HepG2 (cell line): ENCODE measurements around the gene CLPX.
"Not testable (repeated sequence)": the region's sequence is repeated elsewhere in the genome, so short reads cannot be mapped to it uniquely, and the experiment has no call there.

Experiments
- MED1 ChIP-seq: sonication (generic); formaldehyde crosslinking; IDR thresholded peaks from 2 replicates; pipeline ENCODE4 v1.4.0; 2020; ENCODE audit warnings: missing genetic modification reagents
- POLR2A ChIP-seq, 2 experiments: IDR thresholded peaks; 2 replicates each; pipeline ENCODE4 v1.6.1; 2011; ENCODE audit warnings: low read depth in 2 of 2, low read length in 2 of 2, mild to moderate bottlenecking in 1 of 2, moderate library complexity in 1 of 2; ENCODE audit not compliant: insufficient read depth in 1 of 2
- RFX5 ChIP-seq: IDR thresholded peaks from 2 replicates; pipeline ENCODE4 v1.6.1; 2011; ENCODE audit warnings: low read depth, low read length, improper control_type of control experiment
- SIX1 ChIP-seq: sonication (generic); formaldehyde crosslinking; IDR thresholded peaks from 2 replicates; pipeline ENCODE4 v1.4.0; 2020; ENCODE audit warnings: missing genetic modification reagents, borderline replicate concordance
- SP2 ChIP-seq: sonication (generic); formaldehyde crosslinking; IDR thresholded peaks from 2 replicates; pipeline ENCODE4 v1.5.1; 2020; ENCODE audit warnings: mild to moderate bottlenecking, missing genetic modification reagents
- YY1 ChIP-seq: IDR thresholded peaks from 2 replicates; pipeline ENCODE4 v1.6.1; 2011; ENCODE audit warnings: low read length, low read depth, moderate library complexity, mild to moderate bottlenecking; ENCODE audit not compliant: insufficient read depth, insufficient replicate concordance
- ZBTB21 ChIP-seq: sonication (generic); formaldehyde crosslinking; IDR thresholded peaks from 2 replicates; pipeline ENCODE4 v1.4.0; 2020; ENCODE audit warnings: missing genetic modification reagents
- ZFY ChIP-seq: sonication (generic); formaldehyde crosslinking; IDR thresholded peaks from 2 replicates; pipeline ENCODE4 v1.4.0; 2020; ENCODE audit warnings: missing genetic modification reagents
- ZNF138 ChIP-seq: sonication (generic); formaldehyde crosslinking; IDR thresholded peaks from 2 replicates; pipeline ENCODE4 v1.5.0; 2020; ENCODE audit warnings: mild to moderate bottlenecking, low read depth, missing genetic modification reagents
- TF ChIP-seq, protein P1 (sequence below): sonication (generic); formaldehyde crosslinking; IDR thresholded peaks from 2 replicates; pipeline ENCODE4 v1.5.0; 2020; ENCODE audit warnings: mild to moderate bottlenecking, missing genetic modification reagents, moderate library complexity
- TF ChIP-seq, protein P2 (sequence below): sonication (generic); formaldehyde crosslinking; IDR thresholded peaks from 2 replicates; pipeline ENCODE4 v1.4.0; 2020; ENCODE audit warnings: mild to moderate bottlenecking, missing genetic modification reagents
- TF ChIP-seq, protein P3 (sequence below): IDR thresholded peaks from 2 replicates; pipeline ENCODE4 v1.6.1; 2016; ENCODE audit warnings: low read depth, missing genetic modification reagents, missing compliant biosample characterization
- TF ChIP-seq, protein P4 (sequence below): sonication (generic); formaldehyde crosslinking; IDR thresholded peaks from 2 replicates; pipeline ENCODE4 v1.4.0; 2020; ENCODE audit warnings: missing genetic modification reagents

DNA sequence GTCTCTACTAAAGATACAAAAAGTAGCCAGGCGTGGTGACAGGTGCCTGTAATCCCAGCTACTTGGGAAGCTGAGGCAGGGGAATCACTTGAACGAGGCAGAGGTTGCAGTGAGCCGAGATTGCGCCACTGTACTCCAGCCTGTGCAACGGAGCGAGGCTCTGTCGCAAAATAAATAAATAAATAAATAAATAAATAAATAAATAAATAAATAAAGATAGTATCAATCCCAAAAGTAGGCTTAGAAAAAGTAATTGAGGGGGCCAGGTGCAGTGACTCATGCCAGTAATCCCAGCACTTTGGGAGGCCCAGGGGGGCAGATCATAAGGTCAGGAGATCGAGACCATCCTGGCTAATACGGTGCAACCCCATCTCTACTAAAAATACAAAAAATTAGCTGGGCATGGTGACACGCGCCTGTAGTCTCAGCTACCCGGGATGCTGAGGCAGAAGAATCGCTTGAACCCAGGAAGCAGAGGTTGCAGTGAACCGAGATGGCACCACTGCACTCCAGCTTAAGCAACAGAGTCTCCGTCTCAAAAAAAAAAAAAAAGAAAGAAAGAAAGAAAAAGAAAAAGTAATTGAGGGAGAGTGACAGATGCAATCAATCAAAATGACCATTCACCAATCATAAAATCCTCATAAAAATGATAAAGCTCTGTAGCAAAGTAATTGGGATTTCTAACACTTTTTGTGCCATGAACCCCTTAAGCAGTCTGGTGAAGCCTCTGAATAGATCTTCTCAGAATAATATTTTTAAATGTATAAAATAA is 3.4 kb downstream of the CLPX start:
- TF ChIP-seq, protein P1, sequence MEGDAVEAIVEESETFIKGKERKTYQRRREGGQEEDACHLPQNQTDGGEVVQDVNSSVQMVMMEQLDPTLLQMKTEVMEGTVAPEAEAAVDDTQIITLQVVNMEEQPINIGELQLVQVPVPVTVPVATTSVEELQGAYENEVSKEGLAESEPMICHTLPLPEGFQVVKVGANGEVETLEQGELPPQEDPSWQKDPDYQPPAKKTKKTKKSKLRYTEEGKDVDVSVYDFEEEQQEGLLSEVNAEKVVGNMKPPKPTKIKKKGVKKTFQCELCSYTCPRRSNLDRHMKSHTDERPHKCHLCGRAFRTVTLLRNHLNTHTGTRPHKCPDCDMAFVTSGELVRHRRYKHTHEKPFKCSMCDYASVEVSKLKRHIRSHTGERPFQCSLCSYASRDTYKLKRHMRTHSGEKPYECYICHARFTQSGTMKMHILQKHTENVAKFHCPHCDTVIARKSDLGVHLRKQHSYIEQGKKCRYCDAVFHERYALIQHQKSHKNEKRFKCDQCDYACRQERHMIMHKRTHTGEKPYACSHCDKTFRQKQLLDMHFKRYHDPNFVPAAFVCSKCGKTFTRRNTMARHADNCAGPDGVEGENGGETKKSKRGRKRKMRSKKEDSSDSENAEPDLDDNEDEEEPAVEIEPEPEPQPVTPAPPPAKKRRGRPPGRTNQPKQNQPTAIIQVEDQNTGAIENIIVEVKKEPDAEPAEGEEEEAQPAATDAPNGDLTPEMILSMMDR (CRISPR knock-in tag): not testable (repeated sequence)
- TF ChIP-seq ZBTB21 (CRISPR knock-in tag); MED1 (CRISPR knock-in tag); SP2 (CRISPR knock-in tag); RFX5; SIX1 (CRISPR knock-in tag); ZFY; ZNF138 (CRISPR knock-in tag); YY1; POLR2A (IDR thresholded peaks at IDR 0.05; ENCODE audit: insufficient read depth in 1 of 2, low read depth in 2 of 2, low read length in 2 of 2): not testable (repeated sequence)
- TF ChIP-seq, protein P2, sequence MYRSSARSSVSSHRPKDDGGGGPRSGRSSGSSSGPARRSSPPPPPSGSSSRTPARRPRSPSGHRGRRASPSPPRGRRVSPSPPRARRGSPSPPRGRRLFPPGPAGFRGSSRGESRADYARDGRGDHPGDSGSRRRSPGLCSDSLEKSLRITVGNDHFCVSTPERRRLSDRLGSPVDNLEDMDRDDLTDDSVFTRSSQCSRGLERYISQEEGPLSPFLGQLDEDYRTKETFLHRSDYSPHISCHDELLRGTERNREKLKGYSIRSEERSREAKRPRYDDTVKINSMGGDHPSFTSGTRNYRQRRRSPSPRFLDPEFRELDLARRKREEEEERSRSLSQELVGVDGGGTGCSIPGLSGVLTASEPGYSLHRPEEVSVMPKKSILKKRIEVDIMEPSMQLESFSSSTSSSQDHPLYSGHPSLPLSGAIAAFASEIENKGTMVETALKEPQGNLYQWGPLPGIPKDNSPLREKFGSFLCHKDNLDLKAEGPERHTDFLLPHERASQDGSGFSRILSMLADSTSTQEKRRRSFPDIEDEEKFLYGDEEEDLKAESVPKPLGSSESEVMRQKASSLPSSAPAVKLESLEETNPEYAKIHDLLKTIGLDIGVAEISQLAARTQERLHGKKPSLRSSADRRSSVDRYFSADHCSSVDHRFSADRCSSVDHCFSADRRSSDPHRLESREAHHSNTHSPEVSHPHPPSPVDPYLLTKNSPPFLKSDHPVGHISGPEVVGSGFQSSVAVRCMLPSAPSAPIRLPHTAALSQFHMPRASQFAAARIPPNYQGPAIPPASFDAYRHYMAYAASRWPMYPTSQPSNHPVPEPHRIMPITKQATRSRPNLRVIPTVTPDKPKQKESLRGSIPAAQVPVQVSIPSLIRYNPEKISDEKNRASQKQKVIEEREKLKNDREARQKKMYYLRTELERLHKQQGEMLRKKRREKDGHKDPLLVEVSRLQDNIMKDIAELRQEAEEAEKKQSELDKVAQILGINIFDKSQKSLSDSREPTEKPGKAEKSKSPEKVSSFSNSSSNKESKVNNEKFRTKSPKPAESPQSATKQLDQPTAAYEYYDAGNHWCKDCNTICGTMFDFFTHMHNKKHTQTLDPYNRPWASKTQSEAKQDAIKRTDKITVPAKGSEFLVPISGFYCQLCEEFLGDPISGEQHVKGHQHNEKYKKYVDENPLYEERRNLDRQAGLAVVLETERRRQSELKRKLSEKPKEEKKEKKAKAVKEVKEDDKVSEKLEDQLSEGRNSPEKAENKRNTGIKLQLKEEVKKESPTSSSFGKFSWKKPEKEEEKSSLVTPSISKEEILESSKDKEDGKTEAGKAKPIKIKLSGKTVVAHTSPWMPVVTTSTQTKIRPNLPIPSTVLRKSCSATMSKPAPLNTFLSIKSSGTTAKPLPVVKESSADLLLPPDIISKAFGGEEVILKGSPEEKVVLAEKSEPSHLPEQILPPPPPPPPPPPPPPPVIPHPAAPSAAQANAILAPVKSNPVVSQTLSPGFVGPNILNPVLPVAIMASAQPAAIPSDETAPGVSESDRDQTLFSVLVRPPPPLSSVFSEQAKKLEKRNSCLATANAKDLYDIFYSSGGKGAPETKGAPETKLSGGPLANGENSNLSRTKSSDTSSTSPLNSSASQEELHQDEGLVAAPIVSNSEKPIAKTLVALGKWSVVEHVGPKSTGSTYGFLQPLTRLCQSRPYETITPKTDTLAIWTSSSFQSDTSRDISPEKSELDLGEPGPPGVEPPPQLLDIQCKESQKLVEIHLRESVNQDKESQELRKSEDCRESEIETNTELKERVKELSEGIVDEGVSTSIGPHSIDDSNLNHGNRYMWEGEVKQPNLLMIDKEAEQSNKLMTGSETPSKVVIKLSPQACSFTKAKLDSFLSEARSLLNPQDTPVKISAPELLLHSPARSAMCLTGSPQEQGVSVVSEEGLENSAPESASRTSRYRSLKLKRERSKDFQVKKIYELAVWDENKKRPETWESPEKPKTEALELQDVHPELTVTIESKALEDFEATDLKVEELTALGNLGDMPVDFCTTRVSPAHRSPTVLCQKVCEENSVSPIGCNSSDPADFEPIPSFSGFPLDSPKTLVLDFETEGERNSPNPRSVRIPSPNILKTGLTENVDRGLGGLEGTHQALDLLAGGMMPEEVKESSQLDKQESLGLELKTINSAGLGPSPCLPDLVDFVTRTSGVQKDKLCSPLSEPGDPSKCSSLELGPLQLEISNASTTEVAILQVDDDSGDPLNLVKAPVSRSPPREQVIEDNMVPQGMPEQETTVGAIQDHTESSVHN (CRISPR knock-in tag): not testable (repeated sequence)
- TF ChIP-seq, protein P3, sequence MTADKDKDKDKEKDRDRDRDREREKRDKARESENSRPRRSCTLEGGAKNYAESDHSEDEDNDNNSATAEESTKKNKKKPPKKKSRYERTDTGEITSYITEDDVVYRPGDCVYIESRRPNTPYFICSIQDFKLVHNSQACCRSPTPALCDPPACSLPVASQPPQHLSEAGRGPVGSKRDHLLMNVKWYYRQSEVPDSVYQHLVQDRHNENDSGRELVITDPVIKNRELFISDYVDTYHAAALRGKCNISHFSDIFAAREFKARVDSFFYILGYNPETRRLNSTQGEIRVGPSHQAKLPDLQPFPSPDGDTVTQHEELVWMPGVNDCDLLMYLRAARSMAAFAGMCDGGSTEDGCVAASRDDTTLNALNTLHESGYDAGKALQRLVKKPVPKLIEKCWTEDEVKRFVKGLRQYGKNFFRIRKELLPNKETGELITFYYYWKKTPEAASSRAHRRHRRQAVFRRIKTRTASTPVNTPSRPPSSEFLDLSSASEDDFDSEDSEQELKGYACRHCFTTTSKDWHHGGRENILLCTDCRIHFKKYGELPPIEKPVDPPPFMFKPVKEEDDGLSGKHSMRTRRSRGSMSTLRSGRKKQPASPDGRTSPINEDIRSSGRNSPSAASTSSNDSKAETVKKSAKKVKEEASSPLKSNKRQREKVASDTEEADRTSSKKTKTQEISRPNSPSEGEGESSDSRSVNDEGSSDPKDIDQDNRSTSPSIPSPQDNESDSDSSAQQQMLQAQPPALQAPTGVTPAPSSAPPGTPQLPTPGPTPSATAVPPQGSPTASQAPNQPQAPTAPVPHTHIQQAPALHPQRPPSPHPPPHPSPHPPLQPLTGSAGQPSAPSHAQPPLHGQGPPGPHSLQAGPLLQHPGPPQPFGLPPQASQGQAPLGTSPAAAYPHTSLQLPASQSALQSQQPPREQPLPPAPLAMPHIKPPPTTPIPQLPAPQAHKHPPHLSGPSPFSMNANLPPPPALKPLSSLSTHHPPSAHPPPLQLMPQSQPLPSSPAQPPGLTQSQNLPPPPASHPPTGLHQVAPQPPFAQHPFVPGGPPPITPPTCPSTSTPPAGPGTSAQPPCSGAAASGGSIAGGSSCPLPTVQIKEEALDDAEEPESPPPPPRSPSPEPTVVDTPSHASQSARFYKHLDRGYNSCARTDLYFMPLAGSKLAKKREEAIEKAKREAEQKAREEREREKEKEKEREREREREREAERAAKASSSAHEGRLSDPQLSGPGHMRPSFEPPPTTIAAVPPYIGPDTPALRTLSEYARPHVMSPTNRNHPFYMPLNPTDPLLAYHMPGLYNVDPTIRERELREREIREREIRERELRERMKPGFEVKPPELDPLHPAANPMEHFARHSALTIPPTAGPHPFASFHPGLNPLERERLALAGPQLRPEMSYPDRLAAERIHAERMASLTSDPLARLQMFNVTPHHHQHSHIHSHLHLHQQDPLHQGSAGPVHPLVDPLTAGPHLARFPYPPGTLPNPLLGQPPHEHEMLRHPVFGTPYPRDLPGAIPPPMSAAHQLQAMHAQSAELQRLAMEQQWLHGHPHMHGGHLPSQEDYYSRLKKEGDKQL (CRISPR knock-in tag): not testable (repeated sequence)
- TF ChIP-seq, protein P4, sequence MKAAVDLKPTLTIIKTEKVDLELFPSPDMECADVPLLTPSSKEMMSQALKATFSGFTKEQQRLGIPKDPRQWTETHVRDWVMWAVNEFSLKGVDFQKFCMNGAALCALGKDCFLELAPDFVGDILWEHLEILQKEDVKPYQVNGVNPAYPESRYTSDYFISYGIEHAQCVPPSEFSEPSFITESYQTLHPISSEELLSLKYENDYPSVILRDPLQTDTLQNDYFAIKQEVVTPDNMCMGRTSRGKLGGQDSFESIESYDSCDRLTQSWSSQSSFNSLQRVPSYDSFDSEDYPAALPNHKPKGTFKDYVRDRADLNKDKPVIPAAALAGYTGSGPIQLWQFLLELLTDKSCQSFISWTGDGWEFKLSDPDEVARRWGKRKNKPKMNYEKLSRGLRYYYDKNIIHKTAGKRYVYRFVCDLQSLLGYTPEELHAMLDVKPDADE (CRISPR knock-in tag): not testable (repeated sequence)
